ENCODE measurements around the gene FSTL5. TPM values are rescaled to one million over a fixed set of nuclear protein-coding genes. Genes with fewer than 3 reads are reported as not detected.
"Not testable (repeated sequence)": the region's sequence is repeated elsewhere in the genome, so short reads cannot be mapped to it uniquely, and the experiment has no call there.

FSTL5 gene
- not detected in 2 replicates for total RNA-seq (2014; rRNA removed)
- not detected for polyA plus RNA-seq (2012)

DNA sequence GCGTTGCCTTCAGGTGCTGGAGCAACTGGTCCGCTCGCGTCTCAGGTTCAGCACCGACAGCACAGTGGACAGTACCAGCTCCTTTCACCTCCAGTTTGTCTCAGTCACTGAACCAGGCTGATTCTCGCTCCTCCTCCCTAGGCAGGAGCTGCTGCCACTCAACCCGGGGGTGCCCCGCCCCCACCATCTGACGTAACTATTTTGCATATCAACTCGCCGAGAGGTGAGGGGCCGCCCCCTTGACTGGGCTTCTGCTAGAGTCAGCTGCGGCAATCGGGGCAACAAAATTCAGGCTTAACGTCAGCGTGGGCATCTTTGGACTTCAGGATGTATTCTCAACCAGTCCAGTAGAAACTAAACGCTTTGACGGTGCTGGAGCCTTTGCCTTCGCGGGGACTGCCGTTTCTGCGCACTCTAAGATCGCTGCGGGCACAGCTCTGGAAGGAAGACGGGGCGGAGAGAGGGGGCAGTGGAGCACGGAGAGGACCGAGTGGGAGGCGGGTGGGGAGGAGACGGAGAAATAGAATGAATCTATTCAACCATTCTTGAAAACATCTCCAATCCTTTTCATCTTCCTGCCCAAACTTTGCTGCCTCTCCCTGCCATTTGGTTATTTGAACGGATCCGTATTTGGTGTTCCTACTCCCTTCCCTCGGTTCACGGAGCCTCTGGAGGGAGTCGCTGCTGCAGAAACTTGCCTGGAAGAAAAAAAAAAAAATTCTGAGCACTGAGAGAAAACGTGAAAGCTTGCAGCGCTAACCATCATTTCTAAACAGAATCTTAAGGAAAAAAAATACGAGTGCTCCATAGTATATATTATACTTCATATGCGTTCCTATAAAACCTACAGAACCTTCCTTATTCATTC is at the start of gene FSTL5:
FSTL5 (minus strand) TSS at position 109 of the 868 bp plus-strand sequence. CDS start 52,604 bp downstream, outside the sequence.
- peak; percentile 76 for DNase-seq (ENCODE audit: low read depth)

DNA sequence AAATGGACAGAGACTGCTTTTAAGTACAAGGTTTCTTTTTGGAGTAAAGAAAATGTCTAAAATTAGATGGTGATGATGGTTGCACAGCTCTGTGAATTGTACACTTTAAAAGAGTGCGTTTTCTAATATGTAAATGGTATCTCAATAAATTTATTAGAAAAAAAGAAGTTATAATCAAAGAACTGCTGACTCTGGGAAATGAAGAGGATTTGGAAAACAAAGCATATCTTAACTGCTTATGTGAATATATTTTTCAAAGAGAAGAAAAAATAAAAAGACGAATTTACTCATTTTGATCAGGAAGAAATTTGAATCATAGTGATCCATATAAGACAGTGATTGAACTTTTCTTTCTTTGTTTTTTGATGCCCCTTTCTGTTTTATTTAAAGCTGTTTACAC is 45.9 kb upstream of the FSTL5 start:
- DNase-seq (ENCODE audit: low read depth): no peak

DNA sequence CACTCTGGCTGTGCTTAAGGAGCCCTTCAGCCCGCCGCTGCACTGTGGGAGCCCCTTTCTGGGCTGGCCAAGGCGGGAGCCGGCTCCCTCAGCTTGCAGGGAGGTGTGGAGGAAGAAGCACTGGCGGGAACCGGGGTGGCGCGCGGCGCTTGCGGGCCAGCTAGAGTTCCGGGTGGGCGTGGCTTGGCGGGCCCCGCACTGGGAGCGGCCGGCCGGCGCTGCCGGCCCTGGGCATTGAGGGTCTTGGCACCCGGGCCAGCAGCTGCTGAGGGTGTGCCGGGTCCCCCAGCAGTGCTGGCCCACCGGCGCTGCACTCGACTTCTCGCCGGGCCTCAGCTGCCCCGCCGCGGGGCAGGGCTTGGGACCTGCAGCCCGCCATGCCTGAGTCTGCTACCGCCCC is 39.7 kb upstream of the FSTL5 start:
- DNase-seq (ENCODE audit: low read depth): not testable (repeated sequence)

DNA sequence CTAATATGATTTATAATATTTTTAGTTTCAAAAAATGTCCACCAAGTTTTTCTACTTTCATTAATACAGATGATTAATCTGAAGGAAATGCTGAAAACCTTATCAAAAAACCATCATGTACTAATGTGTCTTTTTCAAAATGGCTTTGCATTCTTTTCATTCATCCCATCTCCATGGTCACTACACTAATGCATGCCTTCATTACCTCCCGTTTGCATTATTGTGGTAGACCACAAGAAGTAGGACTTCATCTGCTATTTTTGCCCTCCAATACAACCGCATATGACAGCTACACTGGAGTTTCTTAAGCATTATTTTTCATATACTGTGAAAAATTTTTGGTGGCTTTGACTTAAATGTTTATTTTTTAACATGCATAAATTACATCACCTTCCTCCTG is 37.9 kb upstream of the FSTL5 start:
- DNase-seq (ENCODE audit: low read depth): peak; percentile 42

DNA sequence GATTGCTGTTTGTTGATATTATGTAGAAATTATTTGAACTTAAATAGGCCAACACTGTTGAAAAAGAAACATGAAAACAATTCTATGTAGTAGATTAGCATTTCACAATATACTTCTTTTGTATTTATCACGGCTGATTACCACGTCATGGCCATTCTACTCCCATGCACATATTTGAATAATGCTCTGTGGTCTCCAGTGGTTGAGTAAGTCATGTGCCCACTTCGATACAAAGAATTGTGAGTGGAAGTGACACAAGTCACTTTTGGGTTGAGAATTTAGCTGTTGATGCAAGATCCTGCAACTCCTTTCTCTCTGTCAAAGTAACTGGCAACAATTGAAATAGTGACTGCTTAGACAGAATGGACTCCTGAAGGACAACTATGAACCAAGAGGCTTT is 6.7 kb upstream of the FSTL5 start:
- DNase-seq (ENCODE audit: low read depth): no peak

DNA sequence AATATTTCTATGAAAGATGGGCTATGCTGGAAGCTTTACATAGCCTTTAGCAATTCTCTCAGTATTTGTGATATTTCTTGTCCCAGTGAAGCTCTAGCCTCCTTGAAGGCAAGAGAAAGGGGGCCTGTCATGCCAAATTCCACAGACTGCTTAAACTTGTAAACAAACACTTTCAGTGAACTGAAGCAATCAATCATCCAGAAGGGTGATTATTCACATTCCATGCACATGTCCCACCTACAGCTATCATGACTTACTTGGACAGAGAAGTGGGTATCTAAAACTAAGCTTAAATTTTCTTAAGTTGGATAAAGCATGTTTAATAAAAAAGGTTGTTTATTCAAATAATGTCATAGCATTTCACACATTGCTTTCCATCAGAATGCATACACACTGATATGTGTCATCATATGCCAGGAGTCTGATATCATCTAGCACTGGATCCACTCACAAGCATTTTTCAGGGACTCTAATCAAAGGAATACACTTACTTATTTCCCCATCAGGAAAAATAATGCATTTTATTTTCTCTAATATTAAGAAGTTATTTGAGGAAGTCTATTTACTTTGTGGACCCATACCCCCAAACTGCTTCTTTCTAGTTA is 1.2 kb upstream of the FSTL5 start:
- DNase-seq (ENCODE audit: low read depth): peak; percentile 5

DNA sequence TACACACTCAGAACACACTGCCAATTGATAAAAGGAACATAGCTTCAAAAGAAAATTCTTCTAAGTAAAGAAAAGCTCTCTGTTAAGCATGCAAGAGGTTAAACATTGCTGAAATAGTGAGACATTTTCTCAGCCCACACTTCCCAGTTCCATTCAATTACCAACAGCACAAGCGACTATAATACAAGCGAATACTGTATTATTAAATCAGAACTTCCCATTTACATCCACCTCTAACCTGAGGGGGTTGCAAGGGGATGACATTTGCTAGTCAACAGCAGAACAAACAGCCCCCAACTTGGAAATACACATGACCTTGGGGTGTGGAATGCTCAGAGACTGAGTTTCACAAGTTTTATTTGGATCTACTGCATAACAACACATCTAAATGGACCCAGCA is 1.1 kb downstream of the FSTL5 start:
- no peak for DNase-seq (ENCODE audit: low read depth)

DNA sequence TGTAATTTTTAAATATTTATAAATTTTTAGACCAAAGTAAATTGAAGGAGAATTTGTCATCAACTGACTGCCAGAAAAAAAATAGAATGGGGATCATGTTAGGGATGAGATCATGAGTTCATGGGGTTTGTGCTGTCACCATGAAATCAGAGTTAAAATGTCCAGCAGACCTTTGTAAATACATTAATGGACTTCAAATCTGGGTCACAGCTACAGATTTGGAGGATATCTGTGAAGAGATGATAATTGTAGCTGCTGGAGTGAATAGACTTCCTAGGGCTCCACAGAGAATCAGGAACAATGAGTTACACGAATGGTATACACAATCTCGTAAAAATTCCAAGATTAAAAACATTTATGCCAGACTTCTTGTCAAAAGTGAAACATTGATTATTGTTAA is 6.6 kb downstream of the FSTL5 start:
- no peak for DNase-seq (ENCODE audit: low read depth)

DNA sequence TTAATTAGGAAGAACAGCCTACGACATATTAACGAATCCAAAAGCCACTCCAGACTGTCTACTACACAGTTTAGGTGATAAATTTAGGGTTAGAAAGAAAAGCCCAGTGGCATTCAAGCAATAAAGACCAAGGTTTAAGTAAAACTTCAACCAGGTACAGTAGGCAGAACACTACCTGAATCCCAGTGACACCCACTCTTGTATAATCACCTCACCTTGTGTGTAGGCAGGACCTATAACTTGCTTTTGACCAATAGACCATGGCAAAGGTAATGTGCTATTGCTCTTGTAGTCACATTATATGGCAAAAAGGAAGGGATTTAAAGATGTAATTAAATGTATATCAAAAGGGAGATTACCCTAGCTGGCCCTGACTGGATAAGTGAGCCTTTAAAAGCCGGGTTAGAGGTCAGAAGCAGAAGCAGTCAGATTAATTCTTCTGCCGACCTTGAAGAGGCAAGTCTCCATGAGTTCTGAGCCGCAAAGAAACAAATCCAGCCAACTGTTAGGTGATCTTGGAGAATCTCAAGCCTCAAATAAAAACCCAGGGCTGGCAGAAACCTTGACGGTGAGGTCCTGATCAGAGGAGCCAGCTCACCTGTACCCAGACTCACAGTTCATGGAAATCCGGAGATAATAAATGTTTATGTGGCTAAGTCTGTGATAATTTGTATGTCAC is 8.8 kb downstream of the FSTL5 start:
- no peak for DNase-seq (ENCODE audit: low read depth)

DNA sequence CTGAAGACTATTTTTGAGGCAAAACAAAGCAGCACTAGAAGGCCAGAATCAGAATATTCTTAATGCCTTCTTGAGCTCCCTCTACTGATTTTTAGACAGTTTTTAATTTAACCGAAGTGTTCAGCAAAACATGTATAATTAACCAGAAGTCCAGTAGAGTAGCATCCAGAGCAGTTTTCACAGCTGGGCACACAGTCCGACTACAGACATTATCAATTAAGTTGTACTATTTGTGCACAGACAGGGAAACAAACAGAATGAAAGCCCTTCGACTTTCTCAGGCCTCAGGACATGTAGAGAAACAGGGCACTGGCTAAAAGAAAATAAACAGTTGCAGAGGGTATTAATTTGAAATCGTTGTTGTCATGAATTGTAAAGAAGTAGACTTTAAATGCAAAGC is 11.9 kb downstream of the FSTL5 start:
- no peak for DNase-seq (ENCODE audit: low read depth)

DNA sequence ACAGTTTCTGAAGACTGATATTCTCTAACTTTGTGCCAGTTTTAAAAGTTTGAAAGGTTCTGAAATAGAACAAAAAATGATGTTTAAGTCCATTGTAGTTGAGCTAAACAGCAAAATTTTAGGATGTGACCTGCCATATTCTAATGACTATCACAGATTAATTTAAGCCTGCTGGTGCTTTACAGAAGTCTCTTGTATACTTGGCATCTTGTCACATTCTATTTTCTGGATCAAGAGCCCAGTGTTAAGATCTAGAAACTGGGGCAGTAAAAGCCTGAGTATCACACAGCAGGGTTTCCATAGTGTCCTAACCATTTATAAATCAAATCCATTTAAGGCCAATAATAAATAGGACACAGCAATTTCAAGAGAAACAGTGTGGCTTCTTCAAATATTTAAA is 12.4 kb downstream of the FSTL5 start:
- DNase-seq (ENCODE audit: low read depth): no peak

DNA sequence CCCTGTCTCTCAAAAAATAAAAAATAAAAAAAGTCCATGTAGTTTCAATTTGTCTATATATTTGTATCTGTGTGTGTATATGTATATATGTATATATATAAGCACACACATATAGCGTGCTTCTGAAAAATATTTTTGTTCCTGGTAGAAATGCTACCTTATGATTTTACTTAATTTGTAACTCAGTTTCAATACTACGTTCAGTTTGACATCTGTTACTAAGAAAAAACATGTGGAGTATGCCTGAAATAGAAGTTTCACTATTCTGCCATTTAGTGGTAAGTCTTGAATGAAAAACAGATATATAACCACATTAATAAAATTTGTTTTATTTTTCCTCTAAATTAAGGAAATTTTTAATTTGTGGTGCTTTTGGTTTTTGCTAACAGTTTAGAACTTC is 14.2 kb downstream of the FSTL5 start:
- DNase-seq (ENCODE audit: low read depth): no peak

DNA sequence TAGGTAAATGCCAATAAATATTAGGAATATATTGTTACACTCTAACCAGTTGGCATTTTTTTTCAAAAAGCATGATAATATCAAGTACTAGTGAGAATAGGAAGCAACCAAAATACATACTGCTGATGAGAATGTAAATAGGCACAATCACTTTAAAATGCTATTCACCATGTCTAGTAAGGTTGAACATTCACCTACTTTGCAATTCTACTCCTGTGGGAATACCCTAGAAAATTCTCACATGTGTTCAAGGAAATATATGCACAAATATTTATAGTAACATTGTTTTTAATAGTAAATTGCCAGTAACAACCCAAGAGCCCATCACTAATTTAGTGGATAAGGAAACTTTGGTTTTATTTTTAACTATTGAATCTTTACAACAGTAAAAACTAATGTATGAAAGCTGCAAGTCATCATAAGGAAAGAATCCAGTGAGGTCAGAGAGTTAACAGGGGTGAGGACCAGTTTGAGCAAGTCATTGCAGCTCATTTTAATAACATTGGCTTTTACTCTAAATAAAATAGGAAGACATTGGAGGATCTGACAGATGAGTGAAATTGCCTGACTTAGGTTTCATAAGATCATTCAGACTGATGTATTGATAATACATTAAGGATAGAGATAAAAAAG is 23.6 kb downstream of the FSTL5 start:
- no peak for DNase-seq (ENCODE audit: low read depth)

DNA sequence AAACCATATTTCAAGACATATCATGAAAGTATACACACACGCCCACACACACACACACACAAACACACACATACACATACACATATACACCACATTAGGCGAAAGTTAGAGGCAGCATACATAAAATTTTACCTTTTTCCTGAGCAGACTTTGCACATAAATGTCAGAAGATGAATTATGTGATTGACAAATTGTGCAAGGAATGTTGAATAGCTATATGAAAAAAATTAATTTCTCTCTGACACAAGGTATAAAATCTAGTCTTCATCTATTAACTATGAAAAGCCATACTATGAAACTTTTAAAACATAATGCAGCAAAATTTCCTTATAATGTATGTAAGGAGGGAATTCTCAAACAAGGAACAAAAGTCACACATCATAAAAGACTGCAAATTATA is 24.4 kb downstream of the FSTL5 start:
- no peak for DNase-seq (ENCODE audit: low read depth)

DNA sequence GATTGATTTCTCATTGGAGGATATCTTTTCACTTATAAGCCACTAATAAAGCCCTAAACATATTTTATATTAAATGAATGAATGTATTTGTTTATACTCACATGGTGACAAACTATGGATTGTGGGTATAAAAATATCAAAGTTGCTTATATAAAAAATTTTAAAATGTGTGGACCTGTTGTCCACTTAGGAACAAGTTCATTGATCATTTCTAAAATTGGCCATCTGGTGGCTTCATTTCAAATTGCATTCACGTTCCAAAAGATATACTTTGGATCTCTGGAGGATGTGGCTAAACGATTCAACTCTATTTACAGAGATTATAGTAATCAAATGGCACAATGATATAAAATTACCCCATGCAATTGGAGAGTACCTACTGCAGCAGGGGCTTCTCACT is 32.5 kb downstream of the FSTL5 start:
- peak; percentile 7 for DNase-seq (ENCODE audit: low read depth)

DNA sequence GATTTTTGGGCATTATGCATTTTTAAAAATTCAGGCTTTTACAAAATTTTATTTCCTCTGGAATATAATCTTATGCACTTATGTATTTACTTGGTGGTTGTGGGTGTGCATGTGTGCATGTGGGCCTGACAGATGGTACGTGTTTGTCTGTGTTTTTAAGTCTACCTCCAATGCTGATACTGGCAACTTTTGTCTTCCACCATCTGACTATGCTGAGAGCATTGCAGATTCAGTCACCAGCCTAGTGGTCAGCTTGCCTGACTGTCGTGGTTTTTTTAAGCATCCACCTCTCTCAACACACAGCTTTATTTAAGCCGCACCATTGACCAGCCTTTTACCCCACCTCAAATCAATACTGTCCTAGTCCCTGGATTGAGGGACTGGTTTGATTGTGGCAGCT is 37.1 kb downstream of the FSTL5 start:
- no peak for DNase-seq (ENCODE audit: low read depth)

DNA sequence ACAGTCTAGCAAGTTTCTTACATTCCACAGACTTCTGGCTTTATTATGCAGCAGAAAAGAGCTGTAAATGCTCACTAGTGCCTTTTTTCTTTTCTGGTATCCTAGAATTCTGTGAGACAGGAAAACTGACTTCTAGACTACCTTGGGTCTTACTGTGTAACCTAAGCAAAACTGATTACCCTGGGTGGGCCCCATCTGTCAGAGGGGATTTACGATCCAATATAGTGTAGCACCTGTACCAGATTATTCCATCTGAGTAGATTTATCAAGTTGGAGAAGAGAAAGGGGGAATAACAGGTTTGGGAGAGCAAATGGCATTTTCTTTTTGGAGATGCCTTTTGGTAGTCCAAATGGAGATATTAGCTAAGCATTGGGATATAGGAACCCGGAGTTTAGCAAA is 46.7 kb downstream of the FSTL5 start:
- no peak for DNase-seq (ENCODE audit: low read depth)

DNA sequence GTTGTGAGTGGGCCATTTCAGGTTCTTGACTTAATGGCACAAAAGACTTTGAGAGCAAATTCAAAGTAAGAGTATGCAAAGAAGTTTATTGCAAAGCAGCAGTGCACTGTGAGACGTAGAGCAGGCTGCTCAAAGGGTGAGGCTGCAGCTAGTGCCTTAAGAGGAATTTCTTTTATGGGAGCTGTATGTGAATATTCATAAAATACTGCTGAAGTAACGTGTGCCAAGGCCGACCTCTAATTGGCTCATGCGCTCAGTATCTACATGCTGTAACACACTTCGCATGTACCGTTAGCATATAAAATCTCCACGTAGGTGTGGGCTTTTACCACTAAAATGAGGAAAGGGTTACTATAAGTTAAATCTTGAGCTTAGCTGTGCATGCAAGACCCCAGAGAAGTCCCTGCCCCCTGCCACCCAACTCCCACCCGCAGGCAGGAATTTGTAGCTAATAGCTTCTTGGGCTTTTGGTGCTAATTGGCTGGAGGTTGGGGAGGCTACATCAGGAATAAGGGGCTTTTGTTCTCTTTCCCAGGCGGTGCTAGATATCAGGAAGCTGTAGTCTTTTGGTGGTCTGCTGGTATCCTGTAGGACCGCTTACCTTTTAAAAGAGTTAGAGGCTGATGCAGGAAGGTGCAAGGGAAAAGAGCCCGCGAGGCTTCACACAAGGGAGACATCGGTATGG is 47.6 kb downstream of the FSTL5 start:
- DNase-seq (ENCODE audit: low read depth): no peak

DNA sequence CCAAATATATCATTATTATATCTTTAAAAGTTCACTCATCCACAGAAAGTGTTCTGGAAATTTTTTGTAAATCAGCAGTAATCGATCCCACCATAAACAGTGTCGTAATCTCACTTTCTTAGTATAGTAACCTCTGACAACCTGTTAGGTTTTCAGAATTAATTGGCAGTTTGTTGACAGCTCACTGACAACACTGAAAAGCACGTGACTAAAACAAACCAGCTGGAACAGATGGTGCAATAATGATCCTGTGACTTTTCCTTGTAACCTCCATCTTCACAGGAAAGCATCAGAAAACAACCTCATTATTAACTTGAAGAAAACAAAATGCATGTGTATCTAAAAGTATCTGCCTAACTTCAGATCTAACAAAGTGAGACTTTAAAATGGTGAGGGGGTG is 48.5 kb downstream of the FSTL5 start:
- peak; percentile 2 for DNase-seq (ENCODE audit: low read depth)

DNA sequence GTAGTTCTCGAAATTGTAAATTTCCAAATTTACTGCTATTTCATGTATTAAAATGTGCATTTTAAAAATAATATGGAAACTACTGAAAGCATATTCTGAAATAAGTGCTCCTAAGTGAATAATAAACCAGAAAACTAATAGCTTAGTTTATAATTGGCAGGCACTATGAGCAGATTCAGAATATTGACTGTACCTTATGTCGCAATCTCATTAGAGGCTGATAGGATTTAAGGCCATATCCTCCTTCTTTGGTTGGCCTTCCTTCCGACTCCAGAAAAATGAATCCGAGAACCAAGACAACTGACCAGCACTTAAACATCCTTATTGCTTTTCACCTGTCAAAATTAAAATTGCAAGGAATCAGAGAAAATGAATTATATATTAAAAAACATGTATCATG is 52.7 kb downstream of the FSTL5 start:
- DNase-seq (ENCODE audit: low read depth): no peak

DNA sequence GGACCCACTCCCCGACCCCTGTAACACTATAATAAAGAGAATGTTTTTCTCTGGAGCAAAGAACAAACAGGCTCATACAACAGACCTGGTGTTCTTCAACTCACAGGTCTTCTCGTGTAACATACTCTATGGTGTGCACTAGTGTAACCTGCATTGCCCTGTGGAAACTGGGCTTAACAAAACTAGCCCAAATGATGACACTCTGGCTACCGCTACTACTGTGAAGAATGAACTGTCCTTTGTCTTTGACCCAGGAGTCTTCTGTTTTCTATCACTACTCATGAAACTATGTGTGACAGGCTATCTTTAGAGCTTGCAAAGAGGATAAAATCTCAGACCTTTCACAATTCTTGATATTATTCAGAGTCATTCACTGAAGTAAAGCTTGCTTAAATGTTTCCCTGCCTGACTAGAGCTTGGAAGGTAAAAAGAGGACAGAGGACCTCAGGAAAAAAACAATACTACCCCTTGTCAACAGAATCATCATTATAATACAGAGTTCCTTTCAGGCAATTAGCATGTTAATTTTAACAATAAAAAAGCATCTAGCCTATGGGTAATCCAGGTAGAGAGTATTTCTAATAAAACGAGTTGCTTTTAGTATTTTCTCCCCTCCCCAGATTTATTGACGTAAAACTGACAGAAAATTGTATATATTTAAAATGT is 59.2 kb downstream of the FSTL5 start:
- no peak for DNase-seq (ENCODE audit: low read depth)
